HPDE6-E6E7 (cell line): Measurements from ENCODE around the gene CD109.
A peak's percentile ranks its signal among the peaks of the same experiment; 100 is the strongest.
"Not testable (repeated sequence)": the region's sequence is repeated elsewhere in the genome, so short reads cannot be mapped to it uniquely, and the experiment has no call there.

ENCODE experiments used
- DNase-seq: peaks from one replicate; pipeline ENCODE4 v3.0.0; 2011; ENCODE audit warnings: missing footprints; ENCODE audit errors: extremely low spot score

CD109 gene

DNA sequence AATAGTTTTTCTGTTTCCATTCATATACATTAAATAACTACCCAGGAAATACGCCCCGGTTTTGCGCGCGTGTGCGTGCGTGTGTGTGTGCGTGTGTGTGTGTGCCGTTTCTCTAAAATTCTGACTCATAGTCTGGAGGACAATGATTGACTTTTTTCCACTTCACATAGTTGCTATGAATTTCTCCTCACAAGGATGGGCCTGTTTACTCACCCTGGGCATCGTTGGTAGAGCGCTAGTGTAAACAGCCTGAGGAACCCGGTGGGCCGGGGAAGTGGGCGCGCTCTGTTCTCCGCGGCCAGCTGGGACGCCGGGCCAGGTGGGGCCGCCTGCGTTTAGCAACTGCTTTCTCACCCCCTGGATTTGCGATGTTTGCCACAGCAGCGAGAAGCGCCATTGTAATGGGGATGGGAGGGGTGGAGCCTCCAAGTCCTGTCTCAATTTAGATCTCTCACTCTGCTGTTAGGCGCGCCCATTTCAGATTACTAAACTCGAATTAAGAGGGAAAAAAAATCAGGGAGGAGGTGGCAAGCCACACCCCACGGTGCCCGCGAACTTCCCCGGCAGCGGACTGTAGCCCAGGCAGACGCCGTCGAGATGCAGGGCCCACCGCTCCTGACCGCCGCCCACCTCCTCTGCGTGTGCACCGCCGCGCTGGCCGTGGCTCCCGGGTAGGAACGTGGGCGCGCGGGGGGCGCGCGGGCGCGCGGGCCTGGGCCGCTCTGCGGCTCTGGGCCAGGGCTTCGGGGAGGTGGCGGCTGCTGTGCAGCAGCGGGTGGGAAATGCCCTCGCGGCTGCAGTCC lies at the start of gene CD109:
TSS of gene CD109 (plus strand) at position 585 of the 803 bp plus-strand sequence. CDS start at position 598, 13 bp downstream.
- peak; percentile 67 for DNase-seq

DNA sequence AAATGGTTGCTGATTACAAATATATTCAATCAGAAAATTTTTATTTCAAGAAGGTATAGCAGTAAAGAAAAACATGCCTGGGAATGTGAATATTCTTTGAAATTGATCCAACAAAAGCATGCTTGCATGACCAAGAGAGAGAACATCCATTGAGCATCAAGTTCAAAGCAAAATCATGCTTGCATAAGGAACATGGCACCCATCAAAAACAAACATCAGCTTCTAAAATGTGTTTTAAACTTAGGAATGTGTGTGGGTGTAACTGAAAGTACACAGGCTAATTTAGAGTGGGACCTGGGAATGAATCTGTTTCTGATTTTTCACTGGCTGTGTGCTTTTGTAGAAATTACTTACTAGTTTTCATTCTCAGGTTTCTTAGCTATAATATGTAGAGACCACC lies 47.8 kb upstream of the CD109 start:
- DNase-seq = no peak

DNA sequence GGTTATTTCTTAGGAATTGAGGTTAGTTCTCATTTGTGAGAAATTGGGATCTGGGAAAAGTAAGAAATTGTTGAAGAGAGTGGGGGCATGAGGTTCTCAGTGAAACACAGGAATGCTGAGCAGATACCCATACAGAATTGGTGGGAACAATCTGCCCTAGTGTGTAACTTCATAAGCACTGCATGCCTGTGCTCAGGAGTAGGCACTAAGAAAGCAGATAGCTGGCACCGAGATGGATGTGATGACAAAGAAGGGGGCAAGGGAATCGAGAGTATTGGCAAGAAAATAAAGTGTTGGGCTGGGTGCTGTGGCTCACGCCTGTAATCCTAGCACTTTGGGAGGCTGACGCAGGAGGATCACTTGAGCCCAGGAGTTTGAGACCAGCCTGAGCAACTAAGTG lies 46.2 kb upstream of the CD109 start:
- no peak for DNase-seq

DNA sequence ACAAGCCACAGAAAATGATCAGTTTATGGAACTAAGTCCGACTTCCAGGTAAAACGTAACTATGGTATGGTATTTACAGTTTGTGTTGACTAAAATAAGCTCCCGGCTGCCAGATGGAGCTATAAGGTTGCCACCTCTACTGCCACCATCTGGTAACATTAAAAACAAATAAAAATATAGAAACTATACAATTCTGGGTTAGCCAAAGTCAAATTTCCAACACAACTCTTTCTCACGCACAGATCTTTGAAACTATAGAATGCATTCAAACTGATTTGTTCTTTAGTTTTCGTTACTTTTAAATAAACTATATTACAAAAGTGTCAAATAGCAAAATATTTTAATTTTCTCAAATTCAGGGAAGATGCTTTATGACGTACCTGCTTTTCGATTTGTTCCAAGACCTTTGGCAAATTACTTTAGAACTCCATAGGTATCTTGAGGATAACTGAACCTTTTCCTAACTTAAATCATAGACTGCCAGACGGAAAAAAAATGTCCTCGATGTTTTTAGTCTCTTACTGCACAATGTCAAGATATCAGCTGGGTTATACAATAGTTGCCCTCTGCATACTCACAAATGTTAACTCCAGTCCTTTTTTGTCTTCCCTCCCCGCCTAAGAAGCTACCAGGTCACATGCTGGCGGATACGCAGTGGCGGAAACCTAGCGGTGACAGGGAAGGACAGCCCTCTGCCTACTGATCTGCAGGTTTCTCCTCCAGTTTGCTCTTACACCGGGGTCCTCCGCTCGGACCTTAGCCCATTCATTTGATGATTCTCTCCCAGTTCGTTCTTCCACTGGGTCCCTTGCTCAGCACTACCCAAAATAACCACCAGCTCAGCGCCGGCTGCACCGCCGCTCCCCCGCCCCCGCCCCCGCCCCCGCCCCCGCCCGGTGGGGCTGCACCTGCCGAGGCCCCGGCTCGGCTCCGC lies 43.1 kb upstream of the CD109 start:
- DNase-seq = peak; percentile 56

DNA sequence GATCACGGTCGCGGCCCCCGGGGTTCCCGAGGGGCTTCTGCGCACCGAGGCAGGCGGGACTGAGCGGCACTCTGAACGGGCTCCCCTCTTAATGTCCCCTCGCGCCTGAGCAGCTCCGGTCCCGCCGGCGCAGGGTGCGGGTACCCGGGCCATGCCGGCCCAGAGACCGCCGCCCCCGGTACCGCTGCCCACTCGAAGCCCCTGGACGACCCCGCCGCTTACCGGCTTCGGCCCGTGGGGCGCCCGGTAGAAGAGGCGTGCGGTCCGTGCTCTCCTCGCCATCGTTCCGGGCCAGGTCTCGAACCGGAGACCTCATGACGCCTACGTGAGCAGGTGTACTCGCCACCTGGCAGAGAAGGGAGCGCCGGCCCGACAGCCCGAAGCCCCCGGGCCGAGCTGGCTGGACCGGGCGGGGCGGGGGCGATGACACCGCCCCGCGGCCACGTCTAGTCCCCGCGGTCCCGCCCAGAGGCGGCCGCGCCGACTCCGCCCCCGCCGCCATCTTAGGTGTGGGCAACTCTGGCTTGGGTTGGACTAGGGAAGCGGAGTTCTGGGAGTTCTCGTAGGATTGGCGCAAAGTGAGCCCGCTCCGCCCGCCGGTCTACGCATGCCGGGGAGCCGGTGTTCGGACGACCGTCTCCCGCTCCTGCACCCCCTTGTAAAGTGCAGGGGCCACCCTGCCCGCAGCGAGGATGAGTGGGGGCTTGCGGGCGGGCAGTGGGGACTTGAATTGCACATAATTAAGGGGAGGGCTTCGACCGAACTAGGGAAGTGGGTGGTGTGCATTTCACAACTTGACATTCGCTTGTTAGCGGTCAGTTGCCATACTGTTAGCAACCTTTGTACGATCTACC lies 42.2 kb upstream of the CD109 start, which contains the start of gene SLC17A5:
TSS of gene SLC17A5 (minus strand) at position 422 of the 854 bp plus-strand sequence. CDS start at position 316, 106 bp downstream.
- peak; percentile 89 for DNase-seq

DNA sequence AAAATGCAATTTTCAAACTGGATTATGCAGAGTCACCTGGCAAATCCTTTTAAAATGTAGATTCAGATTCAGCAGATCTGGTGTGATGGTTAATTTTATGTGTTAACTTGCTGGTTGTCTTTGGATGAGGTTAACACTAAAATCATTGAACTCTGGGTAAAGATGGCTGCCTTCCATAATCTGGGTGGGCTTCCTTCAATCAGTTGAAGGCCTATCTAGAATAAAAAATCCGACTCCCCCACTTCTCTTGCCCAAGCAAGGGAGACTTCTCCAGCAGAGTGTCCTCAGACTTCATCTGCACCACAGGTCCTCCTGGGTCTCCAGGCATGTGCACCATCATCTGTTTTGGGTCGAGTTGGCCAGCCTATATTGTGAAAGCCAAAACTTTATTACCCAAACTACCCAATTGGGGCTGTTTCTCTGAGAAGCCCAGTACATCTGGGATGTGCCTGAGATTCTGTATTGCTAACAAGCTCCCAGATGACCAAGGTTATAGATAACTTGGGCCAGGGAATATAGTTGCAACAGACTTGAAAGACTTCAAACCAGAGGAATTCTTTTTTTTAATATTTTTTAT lies 40.6 kb upstream of the CD109 start:
- DNase-seq = no peak

DNA sequence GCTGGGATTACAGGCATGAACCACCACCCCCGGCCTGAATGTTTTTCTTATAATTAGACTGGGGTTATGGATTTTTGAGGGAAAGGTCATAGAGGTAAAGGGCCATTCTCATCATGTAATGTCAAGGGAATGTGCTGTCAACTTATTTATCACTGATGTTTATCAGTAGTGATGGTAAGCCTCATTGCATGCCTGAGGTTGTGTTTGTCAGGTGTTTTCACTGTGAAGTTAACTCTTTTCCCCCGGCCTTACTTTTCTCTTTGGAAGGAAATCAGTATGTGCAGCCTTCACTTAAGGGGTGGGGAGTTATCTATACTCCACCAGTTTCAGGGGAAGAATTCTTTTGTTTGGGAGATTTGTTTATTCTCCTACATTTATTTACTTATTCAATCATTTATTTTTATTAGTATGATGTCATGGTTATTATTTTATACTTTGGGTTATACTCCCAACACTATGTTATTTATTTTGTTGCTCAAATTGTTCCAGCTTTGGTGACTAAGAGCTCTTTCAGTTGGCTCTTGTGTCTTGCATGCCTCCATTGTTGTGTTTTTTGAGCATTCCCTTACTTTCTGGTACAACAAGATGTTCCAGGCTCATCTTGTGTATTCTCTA lies 39.4 kb upstream of the CD109 start:
- DNase-seq = no peak

DNA sequence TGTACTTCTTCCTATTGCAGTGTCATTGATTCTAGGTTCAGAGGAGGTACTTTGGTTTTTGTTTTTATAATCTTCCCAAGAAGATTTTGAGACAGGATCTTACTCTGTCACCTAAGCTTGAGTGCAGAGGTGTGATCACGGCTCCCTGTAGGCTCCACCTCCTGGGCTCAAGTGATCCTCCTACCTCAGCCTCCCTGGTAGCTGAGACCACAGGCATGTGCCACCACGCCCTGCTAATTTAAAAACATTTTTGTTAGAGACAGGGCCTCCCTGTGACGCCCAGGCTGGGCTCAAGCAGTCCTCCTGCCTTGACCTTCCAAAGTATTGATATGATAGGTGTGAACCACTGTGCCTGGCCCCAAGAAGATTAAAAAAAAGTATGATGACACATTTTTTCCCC lies 38.8 kb upstream of the CD109 start:
- no peak for DNase-seq

DNA sequence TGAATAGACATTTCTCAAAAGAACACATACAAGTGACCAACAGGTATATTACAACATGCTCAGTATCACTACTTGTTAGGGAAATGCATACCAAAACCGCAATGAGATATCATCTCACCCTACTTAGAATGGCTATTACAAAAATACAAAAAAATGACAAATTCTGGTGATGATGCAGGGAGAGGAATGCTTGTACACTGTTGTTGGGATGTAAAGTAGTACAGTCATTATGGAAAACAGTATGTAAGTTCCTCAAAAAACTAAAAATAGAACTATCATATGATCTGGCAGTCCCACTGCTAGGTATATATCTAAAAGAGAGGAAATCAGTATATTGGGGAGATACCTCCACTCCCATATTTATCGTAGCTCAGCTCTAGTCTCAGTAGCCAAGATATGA lies 31.3 kb upstream of the CD109 start:
- no peak for DNase-seq

DNA sequence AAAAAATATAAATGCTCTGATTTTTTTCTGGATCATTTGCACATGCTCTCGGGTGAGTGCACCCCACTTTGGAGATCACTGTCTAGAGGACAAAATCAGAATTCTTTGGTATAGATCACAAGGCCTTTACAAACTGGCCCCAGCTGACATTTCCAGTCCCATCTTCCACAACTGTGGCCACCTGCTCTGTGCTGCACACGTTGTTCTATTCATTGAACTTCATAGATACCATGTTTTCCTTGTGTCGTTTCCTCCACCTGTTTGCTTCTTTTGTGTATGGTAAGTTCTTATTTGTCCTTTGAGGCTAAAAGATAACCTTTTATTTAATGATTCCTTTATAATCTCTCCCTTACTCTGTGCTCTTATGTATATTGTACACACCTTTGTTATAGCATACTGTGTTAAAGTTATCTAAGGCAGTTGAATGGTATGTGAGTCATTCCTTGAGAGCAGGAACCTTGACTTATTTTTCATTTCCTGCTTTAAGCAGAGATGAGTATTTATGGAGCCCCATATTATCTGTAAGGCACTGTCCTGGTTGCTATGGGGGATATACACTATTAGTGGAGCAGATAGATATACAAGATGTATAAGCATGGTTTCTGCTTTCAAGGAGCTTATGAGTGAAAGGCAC lies 30.2 kb upstream of the CD109 start:
- DNase-seq = no peak

DNA sequence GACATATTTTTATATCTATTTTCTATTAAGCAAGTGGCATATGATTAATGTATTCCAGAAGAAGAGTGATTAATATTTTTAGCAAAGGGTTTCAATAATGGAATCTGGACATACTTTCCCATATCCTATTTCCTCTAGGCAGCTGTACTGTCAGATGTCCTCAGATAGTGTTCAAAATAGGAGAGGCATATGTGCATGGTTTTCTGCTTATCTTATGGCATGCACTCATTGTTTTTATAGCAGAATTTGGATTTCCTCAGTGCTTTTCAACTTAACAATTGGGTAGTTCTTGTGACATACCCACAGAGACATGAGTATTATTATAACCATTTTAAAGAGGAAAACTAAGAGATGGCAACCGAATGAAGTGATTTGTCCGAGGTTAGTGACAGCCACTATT lies 29.6 kb upstream of the CD109 start:
- no peak for DNase-seq

DNA sequence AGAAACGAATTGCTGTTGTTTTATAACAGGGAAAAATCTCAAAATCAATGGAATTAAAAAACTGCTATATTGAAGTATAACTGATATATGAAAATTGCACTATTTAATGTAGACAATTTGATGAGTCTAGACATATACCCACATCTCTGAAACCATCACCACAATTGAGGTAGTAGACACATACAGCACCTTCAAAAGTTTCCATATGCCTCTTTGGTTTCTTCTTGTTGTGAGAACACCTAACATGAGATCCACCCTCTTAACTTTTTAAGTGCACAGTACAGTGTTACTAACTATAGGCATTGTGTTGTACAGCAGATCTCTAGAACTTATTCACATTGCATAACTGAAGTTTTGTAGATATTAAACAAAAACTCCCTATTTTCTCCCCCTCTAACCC lies 28.2 kb upstream of the CD109 start:
- no peak for DNase-seq

DNA sequence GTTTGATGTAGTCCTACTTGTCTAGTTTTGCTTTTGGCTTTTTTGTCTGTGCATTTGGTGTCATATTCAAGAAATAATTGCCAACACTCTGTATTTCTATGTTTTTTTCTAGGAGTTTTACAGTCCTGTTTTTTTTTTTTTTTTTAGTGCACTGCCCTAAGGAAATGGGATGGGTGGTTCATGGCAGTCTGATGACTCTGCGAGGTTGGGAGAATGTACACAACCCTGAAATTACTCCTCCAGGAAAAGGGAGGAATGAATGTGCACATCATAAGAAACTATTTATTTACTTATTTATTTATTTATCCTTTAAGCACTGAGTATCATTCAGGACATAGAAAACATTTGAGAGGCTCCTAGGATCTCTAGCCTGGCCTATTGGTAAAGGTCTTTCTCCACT lies 27.0 kb upstream of the CD109 start:
- DNase-seq = no peak

DNA sequence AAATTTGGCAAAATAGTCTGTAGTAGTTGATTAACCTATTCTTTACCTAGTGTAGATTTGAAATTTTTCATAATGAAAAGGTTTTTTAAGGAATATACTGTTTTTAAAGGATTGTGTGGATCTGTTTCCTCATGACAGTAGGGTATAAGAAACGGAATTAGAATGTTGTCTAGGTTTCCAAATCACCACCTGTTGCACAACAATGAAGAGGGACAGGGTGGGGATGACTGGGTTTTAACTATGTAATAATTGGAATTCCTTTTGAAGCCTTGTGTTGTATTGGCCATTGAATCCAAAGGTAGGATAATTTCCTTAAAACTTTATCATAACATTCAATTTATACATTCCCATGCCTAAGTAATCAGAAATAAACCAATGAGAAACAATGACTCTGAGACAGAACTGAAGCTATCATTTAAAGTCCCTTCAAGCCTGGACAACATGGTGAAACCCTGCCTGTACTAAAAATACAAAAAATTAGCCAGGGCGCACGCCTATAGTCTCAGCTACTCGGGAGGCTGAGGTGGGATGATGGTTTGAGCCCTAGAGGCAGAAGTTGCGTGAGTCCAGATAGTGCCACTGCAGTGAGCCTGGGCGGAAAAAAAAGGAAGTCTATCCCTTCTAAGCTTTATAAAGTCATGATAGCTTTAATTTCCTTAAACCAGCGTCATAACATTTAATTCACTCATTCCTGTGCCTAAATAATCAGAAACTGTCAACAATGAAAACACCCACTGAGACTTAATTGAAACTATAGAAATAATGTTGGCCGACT lies 23.9 kb upstream of the CD109 start:
- no peak for DNase-seq

DNA sequence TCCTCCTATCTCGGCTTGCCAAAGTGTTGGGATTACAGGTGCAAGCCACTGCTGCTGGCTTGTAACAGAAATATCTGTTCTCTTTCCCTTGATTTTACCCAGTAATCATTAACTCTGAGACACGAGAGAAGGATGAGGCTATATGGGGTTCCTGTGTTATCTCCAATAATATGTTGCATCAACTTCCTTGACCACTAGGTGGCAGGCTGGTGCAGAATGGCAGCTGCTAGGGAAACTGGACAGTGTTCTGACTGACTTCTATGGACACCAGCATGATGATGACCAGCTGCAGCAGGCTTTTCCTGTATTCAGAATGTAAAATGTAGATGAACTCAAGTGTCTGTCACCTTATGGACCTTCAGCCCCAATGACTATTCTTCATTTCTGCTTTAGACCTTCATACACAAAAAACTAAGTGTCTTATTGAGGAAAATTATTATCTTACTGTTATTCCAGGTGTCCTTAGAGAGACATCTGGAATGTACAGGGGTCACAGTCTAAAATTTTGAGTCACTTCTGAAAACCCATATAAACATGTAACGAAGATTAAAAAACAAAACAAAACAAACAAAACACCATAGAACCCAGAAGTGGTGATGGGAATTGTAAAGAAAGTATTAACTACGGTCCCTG lies 20.4 kb upstream of the CD109 start:
- no peak for DNase-seq

DNA sequence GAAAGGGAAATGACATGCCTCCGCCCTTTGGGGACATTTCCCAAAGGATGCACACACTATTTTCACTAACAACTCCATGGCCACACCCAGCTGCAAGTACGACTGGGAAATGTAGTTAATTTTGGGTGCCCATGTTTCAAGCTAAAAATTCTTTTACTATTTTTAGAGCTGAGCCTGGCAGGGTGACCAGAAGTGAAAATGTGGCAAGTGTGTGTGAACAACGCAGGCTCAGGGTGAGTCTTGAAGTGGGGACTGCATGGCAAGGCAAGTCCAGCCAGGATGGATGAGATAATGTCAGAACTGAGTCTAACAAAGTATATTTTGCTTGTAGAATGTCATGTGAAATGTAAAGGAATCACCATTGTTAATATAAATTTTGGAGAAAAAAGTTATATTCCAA lies 17.0 kb upstream of the CD109 start:
- no peak for DNase-seq

DNA sequence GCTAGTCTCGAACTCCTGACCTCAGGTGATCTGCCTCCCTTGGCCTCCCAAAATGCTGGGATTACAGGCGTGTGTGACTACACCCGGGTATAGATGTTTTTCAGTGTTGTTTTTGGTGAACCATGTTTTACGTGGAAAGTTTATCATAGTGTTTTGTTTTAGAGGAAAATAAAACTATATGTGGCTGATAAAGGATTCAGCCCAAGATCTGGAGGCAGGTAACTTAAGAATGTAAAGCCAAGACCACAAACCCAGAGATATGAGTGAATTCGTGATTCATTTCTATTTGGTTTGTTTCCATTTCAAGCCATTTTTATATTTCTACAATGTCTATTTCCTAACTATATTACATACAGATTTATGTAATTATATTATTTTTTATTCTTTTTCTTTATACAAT lies 16.2 kb upstream of the CD109 start:
- not testable (repeated sequence) for DNase-seq

DNA sequence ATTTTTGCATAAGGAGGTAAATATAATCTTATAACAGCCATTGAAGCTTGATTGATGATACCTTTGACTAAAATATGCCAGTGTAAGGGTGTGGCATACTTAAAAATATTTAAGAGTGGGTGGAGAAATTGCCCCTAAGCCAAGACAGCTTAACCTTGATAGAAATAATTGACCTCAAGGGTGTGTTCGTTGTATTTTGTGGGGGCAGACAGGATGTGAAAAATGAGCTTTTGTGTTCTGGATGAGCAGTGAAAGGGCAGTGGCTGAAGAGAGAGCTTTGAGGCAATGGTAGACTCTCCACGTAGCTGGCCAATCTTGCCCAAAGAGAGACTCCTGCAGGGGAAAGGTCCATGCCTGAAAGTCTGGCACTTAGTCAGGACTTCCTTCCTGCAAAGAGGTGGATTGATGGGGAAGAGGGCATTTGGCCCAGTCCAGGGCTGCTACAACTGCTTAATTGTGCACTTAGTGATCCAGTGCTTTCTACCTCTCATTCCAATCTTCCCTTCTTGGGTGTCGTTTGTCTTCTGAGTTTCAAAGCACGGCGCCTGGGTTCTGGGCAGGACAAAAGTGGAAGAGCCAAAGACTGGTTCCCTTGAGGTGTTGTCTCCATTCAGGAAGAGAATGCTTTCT lies 15.6 kb upstream of the CD109 start:
- no peak for DNase-seq

DNA sequence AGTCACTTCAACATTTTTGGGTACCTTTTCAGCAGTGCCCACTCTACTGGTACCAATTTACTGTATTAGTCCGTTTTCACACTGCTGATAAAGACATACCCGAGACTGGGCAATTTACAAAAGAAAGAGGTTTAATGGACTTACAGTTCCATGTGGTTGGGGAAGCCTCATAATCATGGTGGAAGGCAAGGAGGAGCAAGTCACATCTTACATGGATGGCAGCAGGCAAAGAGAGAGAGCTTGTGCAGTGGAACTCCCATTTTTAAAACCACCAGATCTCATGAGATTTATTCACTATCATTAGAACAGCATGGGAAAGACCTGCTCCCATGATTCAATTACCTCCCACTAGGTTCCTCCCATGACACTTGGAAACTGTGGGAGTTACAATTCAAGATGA lies 12.4 kb upstream of the CD109 start:
- not testable (repeated sequence) for DNase-seq
